Fibroblast of skin of left quadriceps (primary cell): ENCODE data around the gene TCF7L1.

Source experiments
- DNase-seq, 2 experiments: peaks; one replicate each; pipeline ENCODE4 v3.0.0-alpha.2; 2013; ENCODE audit warnings: low read depth in 2 of 2

TCF7L1 gene

DNA sequence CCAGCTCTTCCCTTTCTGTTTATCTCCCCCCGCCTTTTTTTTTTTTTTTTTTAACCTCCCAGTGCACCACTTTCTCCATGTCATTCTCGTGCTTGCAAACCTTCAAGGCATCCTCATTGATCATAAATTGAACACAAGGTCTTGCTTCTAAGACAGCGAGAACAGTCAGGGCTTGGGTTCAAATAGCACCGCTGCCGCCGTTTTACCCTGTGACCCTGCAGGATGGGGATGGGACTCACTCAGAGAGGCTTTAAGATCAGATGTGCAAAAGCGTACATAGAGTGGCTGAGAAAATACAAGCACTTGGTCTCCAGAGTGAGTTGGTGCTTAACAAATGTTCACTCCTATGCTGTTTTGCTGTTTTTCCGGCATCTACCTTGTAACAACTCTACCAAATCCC is 93.6 kb downstream of the TCF7L1 start:
- no peak for DNase-seq

DNA sequence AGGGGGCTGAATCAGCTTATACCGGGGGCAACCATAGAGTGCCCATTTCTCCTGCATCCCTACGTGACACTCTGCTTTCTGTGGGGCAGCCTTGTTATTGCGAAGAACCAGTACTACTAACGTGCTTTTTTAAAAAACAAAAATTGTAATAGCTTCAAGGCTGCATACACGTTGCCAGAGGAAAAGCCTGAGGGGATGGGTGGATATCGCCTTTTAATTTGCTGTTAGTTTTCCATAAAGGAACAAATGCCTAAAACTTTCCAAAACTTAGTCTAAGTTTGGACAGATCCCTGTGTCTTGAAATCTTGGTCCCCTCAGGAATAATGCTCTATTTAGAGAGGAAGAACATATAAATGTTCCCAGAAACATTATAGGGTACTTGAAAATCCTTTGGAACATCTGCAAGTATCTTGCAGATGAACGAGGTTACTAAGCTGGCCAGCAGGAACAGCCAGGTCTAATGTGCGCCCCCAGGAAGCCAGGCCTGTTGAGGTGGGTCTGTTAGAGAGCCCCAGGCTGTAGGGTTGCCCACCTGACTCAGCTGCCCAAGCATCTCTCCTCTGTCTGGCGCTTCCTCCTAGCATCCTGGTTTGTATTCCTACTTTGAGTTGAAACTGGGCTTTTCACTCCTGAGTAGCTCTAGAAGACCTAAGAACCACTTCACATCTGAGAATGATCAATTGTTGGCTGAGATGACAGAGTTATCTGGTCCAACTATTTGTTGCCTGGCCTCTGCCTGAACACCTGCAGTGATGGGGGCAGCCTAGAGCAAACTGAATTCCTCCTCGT is 97.7 kb downstream of the TCF7L1 start:
- no peak for DNase-seq

DNA sequence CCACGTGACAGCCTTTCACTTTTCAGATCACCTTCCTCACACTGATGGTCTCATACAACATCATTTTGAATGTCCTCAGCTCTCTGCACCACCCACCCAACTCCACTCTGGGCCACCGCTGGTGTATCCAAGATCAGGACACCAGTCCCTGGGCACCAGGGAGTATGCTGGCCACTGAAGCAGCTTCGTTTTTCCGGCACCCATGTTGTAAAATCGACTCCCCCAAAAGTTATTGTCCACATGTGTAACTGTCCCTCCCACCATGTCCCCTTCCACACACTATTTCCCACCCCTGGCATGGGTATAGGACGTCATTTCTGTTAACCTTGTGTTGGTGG is 98.2 kb downstream of the TCF7L1 start:
- DNase-seq, result no peak

DNA sequence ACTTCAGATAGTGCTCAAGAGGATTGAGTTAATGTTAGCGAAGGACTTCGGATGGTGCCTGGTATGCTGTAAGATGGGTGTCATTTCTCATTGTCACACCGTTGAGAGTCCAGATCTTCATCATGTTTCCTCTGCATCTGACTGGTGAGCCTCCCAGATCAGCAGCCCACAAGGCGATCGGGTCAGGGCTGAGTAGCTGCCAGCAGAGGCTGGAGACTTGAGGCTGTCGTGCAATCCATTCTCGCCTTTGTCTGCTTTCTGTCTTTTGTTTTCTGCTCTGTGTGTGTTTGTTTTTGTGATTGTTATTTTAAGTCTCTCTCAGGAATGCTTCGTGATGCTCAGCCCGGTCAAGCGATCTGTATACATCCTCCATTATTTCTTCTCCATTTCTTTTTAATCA is 98.8 kb downstream of the TCF7L1 start:
- DNase-seq, result no peak

DNA sequence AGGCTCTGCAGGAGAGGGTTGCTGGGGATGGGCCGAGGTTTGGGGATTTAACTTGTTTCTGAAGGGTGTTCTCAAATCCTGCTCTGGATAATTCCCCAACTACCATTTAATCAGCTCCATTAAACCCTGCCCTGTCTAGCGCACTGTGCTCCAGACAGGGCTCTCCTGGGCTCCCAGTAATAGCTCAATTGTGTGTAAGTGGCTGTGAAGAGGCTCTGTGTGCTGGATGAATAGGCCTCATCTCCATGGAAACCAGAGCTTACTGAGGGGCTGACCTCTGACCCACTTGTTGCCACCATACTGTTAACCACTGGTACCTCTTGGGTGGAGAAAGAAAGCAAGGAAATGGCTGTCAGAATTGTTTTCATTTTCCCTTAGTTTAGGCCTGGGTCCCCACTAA is 101.7 kb downstream of the TCF7L1 start:
- no peak for DNase-seq

DNA sequence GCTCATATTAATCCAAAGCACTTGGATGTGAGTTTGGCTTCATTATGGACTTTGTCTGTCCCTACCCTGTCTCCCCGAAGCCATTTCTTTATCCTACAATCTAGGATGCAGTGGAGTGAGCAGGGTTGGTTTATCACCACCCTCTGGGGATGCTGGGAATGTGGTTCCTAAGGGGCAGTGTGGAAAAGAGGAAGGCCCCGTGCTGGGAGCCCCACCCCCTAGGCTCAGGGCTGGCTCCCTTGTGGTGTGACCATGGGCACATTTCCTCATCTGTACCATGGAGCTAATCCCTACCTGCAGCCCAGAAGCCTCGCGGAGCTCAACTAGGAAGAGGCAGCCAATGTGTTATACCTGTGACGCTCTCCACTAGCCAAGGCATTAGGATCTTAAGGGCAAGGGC is 102.1 kb downstream of the TCF7L1 start:
- no peak for DNase-seq

DNA sequence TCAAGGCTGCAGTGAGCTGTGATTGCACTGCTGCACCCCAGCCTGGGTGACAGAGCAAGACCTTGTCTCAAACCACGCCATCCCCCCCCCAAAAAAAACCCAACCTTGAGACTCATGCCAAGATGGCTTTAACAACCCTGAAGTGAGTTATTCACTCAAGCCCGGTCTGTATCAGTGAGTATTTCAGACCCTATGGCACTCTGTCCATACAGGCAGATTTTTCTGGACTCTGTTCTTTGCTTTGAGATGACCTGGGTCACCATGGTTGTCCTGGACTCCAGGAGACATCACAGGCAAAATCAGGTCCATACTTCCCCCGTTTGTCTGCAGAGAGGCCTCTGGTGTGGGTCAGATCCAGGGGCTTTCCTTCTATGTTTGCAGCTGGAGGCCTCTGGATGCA is 102.9 kb downstream of the TCF7L1 start:
- no peak for DNase-seq

DNA sequence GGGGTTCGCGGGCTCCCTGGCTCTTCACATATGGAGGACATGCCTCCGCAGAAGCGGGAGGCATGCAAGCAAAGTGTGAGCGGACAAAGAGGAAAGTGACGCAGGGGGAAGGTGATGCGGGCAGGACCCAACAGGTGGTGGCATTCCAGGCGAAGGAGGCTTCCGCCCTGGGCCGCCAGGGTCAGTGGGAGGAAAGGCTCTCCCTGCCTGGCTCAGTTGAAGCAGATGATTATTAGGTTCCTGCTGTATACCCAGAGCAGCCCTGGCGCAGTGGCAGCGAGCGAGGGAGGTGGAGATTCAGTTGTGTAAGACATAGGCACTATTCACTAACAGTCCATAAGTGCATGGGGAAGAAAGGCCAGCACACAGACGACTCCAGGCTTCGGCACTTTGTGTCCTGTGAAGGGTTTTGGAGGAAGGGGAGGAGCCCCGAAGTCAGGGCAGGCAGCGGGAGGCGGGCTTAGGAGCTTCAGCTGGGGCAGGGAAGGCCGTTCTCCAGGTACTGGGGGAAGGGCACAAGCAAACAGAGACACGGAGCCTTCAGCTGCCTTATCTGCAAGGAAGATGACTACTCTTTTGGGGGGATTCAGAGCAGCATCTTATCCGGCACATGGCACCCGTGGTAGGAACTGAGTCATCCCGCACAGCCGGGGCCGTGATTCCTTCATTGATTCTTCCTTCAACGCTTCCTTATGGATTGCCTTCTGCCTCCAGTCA is 104.8 kb downstream of the TCF7L1 start:
- DNase-seq, result no peak

DNA sequence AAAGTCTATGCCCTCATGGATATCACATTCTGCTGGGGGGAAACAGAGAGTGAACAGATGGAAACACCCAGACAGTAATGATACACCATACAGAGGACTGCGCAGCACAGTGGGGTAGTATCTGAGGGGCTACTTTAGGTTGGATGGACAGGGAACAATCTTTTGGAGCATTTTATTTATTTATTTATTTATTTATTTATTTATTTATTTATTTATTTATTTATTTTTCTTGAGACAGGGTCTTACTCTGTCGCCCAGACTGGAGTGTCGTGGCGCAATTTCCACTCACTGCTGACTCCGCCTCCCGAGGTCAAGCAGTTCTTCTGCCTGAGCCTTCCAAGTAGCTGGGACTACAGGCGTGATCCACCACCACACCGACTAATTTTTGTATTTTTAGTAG is 105.4 kb downstream of the TCF7L1 start:
- no peak for DNase-seq

DNA sequence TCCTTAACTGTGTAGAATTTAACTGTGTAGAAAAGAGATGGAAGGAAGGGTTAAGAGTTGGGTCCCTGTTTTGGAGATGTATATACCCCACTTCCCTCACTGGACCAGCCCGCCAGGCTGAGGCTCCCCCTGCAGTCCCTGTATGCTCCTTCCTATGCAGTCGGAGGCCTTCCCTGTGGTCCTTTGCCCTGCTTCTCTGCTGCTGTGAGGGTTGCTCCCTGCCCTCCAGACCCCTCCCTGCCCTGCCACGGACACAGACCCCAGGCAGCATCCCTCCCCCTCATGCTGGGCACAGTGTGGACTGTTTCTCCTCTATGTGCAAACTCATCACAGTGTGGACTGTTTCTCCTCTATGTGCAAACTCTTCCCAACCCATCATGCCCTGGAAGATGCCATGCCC is 105.9 kb downstream of the TCF7L1 start:
- DNase-seq, result no peak

DNA sequence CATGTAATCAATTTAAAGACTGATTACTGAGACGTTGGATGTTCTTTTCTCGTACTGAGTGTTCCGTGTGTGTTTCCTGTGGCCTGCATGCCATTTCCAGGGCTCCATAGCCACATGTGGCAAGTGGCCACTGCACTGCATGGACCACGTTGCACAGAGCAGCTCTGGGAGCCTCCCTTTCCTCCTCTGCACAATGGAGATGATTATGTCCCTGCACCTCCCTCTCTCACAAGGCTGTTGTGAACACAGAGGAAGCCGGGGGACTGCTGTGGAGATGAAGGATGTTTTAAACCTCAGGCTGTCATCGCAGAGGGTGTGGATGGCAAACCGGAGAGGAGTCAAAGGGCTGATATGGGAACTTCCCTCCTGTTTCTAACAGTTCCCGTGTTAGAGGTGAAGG is 106.9 kb downstream of the TCF7L1 start:
- DNase-seq, result no peak

DNA sequence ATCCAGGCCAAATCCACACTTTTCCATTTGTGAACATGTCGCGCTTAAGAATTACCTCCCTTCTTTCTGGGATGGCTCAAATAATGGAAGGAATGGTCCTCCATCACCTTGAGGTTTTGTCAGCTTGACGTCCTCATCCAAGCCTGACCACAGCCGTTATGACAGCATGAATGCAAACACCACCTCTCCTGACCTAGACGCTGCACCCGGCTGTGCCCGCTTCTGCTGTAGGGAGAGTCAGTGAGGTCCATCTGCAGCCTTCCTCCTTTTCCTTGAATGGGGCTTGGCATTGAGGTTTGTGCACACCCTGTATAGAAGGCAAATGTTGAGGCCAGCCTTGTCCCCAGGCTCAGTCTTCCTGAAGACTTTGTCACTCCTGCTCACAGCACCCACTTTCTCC is 109.1 kb downstream of the TCF7L1 start:
- no peak for DNase-seq

DNA sequence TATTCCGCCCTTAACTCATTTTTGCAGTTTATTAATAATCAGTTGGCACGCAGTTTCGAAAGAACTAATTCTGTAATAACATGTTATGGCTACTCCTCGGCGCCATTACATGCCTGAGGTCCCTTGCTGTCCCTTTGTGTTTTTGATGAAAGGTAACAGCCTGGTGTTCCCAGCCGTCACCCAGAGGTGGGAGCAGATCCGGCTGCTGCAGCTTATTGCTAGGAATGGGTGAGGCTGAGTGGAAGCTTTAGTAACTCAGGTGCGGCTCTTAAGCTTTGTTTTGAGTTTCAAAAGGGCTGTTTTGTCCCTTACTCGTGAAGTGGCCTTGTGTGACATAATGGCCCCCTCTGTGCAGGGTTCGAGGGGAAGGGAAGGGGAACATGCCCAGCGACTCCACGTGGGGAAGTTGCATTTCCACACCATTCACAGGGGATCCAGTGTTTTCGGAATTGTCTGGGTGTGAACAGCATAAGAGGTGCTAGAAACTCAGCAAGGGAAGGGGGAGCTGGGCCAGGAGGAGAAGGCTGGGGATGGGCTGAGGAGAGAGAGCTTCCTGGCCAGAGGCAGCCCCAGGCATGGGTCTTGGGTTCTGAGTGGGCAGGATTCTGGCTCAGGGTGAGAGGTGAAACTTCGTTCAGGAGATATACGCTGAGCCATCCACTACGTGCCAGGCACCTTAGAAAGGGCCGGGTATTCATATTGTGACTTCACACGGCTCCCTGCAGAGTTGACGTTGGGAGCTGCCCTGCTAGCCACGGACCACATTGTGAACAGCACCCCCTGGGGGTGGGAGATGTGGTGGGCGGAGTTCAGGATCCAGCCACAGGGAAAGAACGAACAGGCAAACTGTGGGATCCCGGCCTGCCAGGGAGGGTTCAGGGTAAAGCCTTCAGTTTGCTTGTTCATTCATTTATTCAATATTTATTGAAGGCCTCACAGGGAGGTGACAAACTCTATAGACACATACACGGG is 110.2 kb downstream of the TCF7L1 start:
- no peak for DNase-seq

DNA sequence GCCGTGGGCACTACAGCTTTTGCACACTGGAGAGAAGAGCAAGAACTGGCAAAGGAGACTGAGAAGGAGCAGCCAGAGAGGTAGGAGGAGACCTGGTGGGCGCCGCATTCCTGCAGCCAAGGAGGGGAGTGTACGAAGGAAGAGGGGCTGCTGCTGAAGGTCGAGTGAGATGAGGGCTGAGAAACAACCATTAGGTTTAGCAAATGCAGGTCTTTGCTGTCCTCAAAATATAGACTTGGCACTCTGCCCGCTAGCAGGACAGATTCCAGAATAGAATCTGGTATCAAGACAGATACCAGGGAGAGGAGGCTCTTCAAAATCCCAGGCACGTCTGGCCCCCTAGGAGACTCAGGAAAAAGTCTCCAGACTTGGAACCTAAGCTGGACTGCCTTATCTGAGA is 111.6 kb downstream of the TCF7L1 start:
- DNase-seq, result no peak

DNA sequence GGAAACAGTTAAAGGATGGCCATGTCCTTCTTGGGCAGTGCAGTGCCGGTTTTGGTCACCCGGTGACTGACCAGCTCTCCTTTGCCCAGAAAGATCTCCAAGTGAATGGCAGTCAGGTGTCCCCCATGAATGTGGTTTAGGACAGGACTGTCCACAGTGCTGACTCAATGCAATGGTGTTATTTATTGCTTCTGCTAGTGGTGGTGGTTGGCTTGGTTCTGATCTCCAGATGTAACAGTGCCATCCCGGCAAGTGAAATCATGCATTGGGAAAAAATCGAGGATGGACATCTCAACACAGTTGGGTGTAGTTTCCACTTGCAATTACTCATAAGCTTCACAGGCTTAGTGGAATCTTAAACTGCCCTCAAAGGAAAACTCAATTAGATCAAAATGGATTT is 112.7 kb downstream of the TCF7L1 start:
- no peak for DNase-seq

DNA sequence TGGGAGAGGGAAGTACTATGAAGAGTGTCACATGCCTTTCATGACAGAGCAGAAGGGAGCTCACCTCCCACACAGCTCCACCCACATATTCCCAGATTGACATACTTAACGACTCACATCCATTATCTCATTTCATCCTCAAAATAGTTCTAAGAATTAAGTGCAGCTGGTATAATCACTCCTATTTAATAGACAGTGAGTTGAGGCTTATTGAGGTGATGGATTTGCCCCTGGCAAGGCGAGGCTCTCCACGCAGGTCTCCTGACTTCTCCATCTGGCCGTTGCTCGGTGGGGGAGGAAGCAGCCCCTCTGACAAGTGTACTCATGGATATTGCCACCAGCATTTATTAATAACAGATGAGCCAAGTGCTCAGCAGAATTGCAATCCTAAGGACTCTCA is 113.2 kb downstream of the TCF7L1 start:
- no peak for DNase-seq

DNA sequence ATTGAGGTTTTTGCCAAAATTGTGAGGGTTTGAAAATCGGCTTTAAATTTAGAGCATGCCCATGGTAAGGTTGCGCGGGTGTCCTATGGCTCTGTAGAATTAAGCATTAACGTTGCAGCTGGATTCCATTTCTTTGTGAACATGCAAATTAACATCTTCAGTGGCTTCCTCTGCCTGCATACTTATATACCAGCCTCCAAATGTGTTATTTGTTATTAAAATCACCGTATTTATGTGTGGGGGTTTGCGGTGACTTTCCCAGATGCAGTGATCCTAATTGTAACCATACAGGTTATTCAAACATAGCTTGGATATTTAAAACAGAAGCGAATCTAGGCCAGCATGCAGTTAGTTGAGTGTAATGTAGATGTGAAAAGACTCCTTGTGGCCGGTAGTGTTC is 114.4 kb downstream of the TCF7L1 start:
- peak; percentile 64 to 68 for DNase-seq

DNA sequence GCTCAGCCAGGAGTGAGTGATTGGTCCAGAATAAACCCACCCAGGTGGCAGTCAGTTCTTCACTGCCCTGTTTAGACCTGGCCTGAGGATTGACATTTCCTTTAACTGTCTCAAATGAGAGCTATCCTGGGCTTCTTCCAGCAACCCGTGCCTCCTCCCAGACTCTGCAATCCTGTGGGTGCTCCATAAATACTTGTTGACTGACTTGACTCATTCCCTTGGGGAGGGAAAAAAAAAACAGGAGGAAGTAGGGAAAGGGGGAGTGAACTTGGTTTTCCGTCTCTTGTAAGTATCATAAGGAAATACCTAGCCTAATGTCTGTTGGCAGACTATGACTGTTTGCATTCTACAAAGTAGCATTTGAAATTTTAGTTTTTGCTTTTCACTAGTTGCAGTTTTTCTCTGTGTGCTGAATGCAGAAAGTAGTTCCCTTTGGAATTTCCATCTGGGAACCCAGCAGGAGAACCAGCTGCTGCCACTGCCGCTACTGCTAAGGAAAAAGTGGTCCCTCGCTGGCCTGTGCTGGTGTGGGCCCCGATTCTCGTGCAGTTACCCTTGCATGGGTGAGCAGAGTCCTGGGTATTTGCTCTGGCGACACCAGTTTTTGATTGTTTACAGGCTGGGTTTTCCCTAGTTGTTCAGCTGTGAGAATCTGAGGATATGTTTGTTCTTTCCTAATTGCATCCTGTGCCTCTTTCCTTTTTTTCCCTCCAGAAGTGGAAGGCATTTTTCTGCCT is 115.7 kb downstream of the TCF7L1 start:
- DNase-seq, result peak; percentile 97

DNA sequence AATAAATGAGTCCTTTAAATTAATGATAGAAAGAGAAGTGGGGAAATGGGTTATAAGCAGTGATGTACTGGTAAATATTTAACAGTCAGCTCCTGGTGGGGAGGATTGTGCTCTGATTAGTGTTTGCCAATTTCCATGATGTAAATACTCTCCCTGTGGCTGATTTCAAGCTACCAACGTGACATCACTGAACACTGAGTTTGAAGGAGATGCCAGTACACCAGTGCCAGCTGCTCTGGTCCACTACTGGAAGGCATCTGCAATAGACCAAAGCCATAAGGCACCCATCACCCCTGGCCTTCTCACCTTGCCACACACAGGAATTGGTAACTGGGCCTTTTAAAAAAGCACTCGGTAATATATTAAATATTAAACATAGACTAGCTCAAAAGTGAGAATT is 116.9 kb downstream of the TCF7L1 start:
- DNase-seq, result no peak

DNA sequence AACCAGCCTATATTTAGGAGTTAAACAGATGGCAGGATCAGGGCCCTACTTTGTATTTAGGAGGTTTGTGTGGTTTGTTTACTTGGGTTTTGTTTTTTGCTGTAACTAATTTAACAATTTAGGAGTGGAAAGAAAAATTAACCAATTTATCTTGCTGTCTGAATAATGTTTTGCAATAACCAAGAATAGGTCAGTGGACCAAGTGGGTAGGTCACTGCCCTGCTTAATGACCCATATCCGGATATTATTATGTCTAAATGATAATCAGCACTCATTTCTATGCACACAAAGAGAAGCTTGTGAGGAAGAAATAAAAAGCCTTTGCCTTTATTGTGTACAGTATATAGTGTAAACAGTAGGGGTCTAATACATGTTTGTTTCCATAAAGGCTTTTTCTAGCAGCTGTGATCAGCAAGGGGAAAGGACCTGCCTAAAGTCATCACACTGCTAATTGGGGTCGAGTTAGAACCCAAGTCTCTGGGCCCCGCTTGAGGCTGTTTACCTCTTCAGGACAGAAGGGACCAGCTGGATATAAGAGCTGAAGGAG is 118.0 kb downstream of the TCF7L1 start:
- DNase-seq, result no peak

DNA sequence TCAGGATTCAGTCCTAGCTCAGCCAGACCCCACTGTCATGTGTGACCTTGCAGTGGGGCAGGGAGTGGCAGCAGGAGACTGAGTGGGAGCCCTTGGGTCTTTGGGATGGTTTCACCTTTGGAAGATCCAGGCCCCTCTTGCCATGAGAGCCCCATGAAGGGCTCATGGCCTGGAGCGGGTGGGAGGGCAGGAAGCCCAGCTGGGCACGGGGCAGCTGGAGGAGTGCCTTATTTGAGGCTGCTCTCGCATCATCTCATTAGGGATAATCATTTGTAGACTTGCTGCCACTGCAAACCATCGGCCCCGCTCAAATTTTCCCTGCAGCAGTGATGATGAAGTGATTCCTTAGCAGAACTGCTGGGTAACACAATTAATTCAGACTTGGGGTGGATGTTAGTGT is 120.7 kb downstream of the TCF7L1 start:
- DNase-seq, result no peak
